ENCODE data around the gene ANHX. TPM values are rescaled to one million over a fixed set of nuclear protein-coding genes. Genes with fewer than 3 reads are reported as not detected.

The ANHX gene
- total RNA-seq, 1 experiment from 2014 or later, result not detected

DNA sequence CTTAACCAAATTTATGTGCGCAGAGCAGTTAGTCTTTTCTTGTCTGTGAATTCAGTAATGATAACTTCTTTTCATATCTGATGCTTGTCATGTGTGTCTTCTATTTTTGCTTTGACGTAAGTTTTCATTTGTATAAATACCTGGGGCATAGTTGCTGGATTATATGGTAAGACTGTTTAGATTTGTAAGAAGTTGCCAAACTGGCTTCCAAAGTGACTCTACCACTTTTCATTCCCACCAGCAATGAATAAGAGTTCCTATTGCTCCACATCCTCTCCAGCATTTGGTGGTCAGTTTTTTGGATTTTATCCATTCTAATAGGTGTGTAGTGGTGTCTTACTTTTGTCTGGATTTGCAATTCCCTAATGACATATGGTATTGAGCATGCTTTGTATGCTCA lies 45.5 kb downstream of the ANHX start:
- no TSS peak for BruUV-seq (replicated peaks)
- H2AFZ ChIP-seq, result no peak overlapping the region
- H3K9me2 ChIP-seq (ENCODE audit: insufficient read depth), result no peaks in the 10 kb centered on the region
- no peaks in the 10 kb centered on the region for H4K20me1 ChIP-seq (ENCODE audit: insufficient read depth)
- H3K79me2 ChIP-seq (ENCODE audit: low read depth), result no peaks in the 10 kb centered on the region
- no peaks in the 10 kb centered on the region for H3F3A ChIP-seq (ENCODE audit: insufficient read depth, low read depth)
- peaks cover 94% of the 10 kb centered on the region for H3K36me3 ChIP-seq (ENCODE audit: low read depth)
- ChIA-PET CTCF (no interaction called here), POLR2A (ENCODE audit: unreplicated experiment) (no interaction called here)
- DNase-seq, result no peak
- H3K4me3 ChIP-seq, result no peak overlapping the region
- TF ChIP-seq, protein P1, sequence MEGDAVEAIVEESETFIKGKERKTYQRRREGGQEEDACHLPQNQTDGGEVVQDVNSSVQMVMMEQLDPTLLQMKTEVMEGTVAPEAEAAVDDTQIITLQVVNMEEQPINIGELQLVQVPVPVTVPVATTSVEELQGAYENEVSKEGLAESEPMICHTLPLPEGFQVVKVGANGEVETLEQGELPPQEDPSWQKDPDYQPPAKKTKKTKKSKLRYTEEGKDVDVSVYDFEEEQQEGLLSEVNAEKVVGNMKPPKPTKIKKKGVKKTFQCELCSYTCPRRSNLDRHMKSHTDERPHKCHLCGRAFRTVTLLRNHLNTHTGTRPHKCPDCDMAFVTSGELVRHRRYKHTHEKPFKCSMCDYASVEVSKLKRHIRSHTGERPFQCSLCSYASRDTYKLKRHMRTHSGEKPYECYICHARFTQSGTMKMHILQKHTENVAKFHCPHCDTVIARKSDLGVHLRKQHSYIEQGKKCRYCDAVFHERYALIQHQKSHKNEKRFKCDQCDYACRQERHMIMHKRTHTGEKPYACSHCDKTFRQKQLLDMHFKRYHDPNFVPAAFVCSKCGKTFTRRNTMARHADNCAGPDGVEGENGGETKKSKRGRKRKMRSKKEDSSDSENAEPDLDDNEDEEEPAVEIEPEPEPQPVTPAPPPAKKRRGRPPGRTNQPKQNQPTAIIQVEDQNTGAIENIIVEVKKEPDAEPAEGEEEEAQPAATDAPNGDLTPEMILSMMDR (conservative IDR thresholded peaks at IDR 0.05), result no peak
- TF ChIP-seq EZH2 (IDR thresholded peaks at IDR 0.05; ENCODE audit: low read depth), result no peak
- intact Hi-C loops (cut with micrococcal nuclease; ENCODE audit: unreplicated experiment), result no loop called here
- peaks cover 58% of the 10 kb centered on the region for H3K9me3 ChIP-seq (ENCODE audit: insufficient read depth, low read depth)
- H3K4me2 ChIP-seq, result no peak overlapping the region
- H3K27ac ChIP-seq, result no peak overlapping the region
- H3K4me1 ChIP-seq (replicated peaks; ENCODE audit: insufficient read depth), result no peaks in the 10 kb centered on the region
- H3K27me3 ChIP-seq (ENCODE audit: insufficient read depth, low read depth), result no peaks in the 10 kb centered on the region

GRCh38 chr12:133181238-133181959 lies 54.3 kb downstream of the ANHX start, which contains the start of gene ZNF268:
Gene ZNF268, plus strand, starts transcription at chr12:133181495. Its CDS starts 503 bp downstream, at chr12:133181998.
- peaks cover 12% of the 10 kb centered on the region; the same call in 1 of the 2 replicates for H3K79me2 ChIP-seq (ENCODE audit: low read depth)
- peak within 1 kb of the TSS; percentile 65 for H3K4me3 ChIP-seq
- no peaks in the 10 kb centered on the region for H3K9me2 ChIP-seq (ENCODE audit: insufficient read depth)
- peak; percentile 79 to 91 for DNase-seq
- ChIA-PET POLR2A (ENCODE audit: unreplicated experiment) (interaction anchor here (0.5 kb wide), 1 partner anchor 101 kb away, joined by 4 read pairs; no protein-coding TSS in a partner anchor), CTCF (interaction anchor here (0.5 to 0.8 kb wide), 2 partner anchors 21 to 196 kb away, joined by 3 to 10 read pairs; partner anchors contain the start of gene ZNF26)
- BruUV-seq (replicated peaks), result TSS peak; percentile 77
- H2AFZ ChIP-seq, result peak within 1 kb of the TSS; percentile 94
- H3K27me3 ChIP-seq (ENCODE audit: insufficient read depth, low read depth), result no peaks in the 10 kb centered on the region
- peak within 1 kb of the TSS; percentile 40; the same call in 1 of the 2 replicates for H3K27ac ChIP-seq
- no peaks in the 10 kb centered on the region for H4K20me1 ChIP-seq (ENCODE audit: insufficient read depth)
- H3K4me1 ChIP-seq (replicated peaks; ENCODE audit: insufficient read depth), result no peaks in the 10 kb centered on the region
- H3K9me3 ChIP-seq (ENCODE audit: insufficient read depth, low read depth), result peaks cover 49% of the 10 kb centered on the region
- H3F3A ChIP-seq (ENCODE audit: insufficient read depth, low read depth), result no peaks in the 10 kb centered on the region
- H3K4me2 ChIP-seq, result peak within 1 kb of the TSS; percentile 88
- intact Hi-C loops (cut with micrococcal nuclease; ENCODE audit: unreplicated experiment), result loop anchor here (1.0 to 2.0 kb wide), 5 partner anchors 51 to 225 kb away; partner anchors contain the start of genes ZNF10, ZNF140, ZNF26 and ZNF605
- peaks cover 40% of the 10 kb centered on the region for H3K36me3 ChIP-seq (ENCODE audit: low read depth)
- TF ChIP-seq, protein P1 (conservative IDR thresholded peaks at IDR 0.05), result peak; percentile 84
- no peak for TF ChIP-seq EZH2 (IDR thresholded peaks at IDR 0.05; ENCODE audit: low read depth)

DNA sequence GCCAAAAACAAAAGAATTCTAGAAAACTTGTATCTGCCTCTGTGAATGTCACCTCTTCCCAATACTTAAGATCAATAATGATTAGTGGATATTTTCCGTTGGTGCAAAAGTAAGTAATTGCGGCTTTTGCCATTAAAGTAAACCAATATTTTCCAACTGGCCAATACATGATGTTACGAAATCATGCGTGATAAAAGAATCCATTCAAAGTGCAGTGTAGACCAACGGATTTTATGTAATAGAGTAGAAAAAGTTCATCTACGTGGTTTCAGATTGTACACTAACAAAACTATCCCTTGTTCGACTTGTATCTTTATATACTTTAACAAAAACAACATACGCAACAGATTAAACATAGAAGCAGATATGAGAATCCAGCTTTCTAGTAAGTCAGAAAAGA lies 55.0 kb downstream of the ANHX start:
- Histone ChIP-seq H3F3A (ENCODE audit: insufficient read depth, low read depth) (no peaks in the 10 kb centered on the region), H3K4me3 (peak overlapping the region; percentile 65; the same call in 1 of the 2 replicates), H3K79me2 (ENCODE audit: low read depth) (peaks cover 12% of the 10 kb centered on the region; the same call in 1 of the 2 replicates), H3K27me3 (ENCODE audit: insufficient read depth, low read depth) (no peaks in the 10 kb centered on the region), H3K9me2 (ENCODE audit: insufficient read depth) (no peaks in the 10 kb centered on the region), H3K9me3 (ENCODE audit: insufficient read depth, low read depth) (peaks cover 49% of the 10 kb centered on the region), H4K20me1 (ENCODE audit: insufficient read depth) (no peaks in the 10 kb centered on the region), H3K27ac (no peak overlapping the region), H2AFZ (no peak overlapping the region), H3K4me2 (no peak overlapping the region), H3K4me1 (replicated peaks; ENCODE audit: insufficient read depth) (no peaks in the 10 kb centered on the region), H3K36me3 (ENCODE audit: low read depth) (peaks cover 36% of the 10 kb centered on the region)
- no TSS peak for BruUV-seq (replicated peaks)
- TF ChIP-seq EZH2 (IDR thresholded peaks at IDR 0.05; ENCODE audit: low read depth), result no peak
- TF ChIP-seq, protein P1 (conservative IDR thresholded peaks at IDR 0.05), result no peak
- CTCF ChIA-PET, result interaction anchor here (0.5 to 0.8 kb wide), 2 partner anchors 21 to 195 kb away, joined by 3 to 10 read pairs; partner anchors contain the start of gene ZNF26
- no peak for DNase-seq
- intact Hi-C loops (cut with micrococcal nuclease; ENCODE audit: unreplicated experiment), result loop anchor here (1.0 to 2.0 kb wide), 5 partner anchors 50 to 224 kb away; partner anchors contain the start of genes ZNF10, ZNF140, ZNF26 and ZNF605
- POLR2A ChIA-PET (ENCODE audit: unreplicated experiment), result interaction anchor here (0.5 kb wide), 1 partner anchor 100 kb away, joined by 4 read pairs; no protein-coding TSS in a partner anchor

Measured in PC-9 (cell line).